Breast epithelium (tissue), 4 donors: Measurements from ENCODE around the gene NIPSNAP3A. TPM values are rescaled to one million over a fixed set of nuclear protein-coding genes. Genes with fewer than 3 reads are reported as not detected.

Experiments used
- DNase-seq, 2 donors: peaks; one replicate each; pipeline ENCODE4 v3.0.0-alpha.2; 2019; ENCODE audit warnings: low spot score in 2 of 2
- H3K27ac ChIP-seq, 2 donors: fragments of 200-600 bp; sonication (generic) in 1 of 2; one replicate each; pipeline ENCODE4 v1.5.1; 2016 to 2019; ENCODE audit warnings: mild to moderate bottlenecking in 1 of 2
- H3K27me3 ChIP-seq, 2 donors: fragments of 200-600 bp; sonication (generic) in 1 of 2; one replicate each; pipeline versions ENCODE4 v1.5.1 to v1.6.0; 2017 to 2019; ENCODE audit warnings: control low read depth in 1 of 2, mild to moderate bottlenecking in 1 of 2
- H3K36me3 ChIP-seq: fragments of 200-600 bp; one replicate; pipeline ENCODE4 v1.5.1; 2019
- H3K4me1 ChIP-seq, 2 donors: fragments of 200-600 bp; sonication (generic); one replicate each; pipeline ENCODE4 v1.5.1; 2016 to 2019; ENCODE audit warnings: control low read depth in 1 of 2
- H3K4me3 ChIP-seq, 3 donors: fragments of 200-600 bp; sonication (generic); 1 replicate in 2 of 3; 2 replicates in 1 of 3; pipeline ENCODE4 v1.5.1; 2016 to 2019; ENCODE audit warnings: mild to moderate bottlenecking in 3 of 3, moderate library complexity in 2 of 3
- H3K9me3 ChIP-seq, 2 donors: fragments of 200-600 bp; sonication (generic) in 1 of 2; one replicate each; pipeline ENCODE4 v1.5.1; 2016 to 2019; ENCODE audit warnings: control low read depth in 1 of 2
- POLR2A ChIP-seq: fragments of 450-650 bp; IDR thresholded peaks from one replicate; pipeline ENCODE4 v1.6.1; 2016; ENCODE audit warnings: antibody characterized with exemption, mild to moderate bottlenecking, moderate library complexity
- POLR2AphosphoS5 ChIP-seq, 3 donors: sonication (generic); formaldehyde crosslinking; IDR thresholded peaks; one replicate each; pipeline ENCODE4 v1.6.1; 2017; ENCODE audit warnings: antibody characterized with exemption in 3 of 3
- intact Hi-C: fragments of 100-400 bp; cut with DNase I; formaldehyde crosslinking; loops from one replicate; pipeline ENCODE4 v1.15.1; 2023; ENCODE audit warnings: low total_unique reads
- total RNA-seq, 3 donors: library from RNA; depleted of rRNA; stranded (reverse); fragments of >200 nt; gene quantifications; one replicate each; pipeline ENCODE4 v1.1.0, GENCODE V29; 2016
- TF ChIP-seq, protein P1 (sequence below), 3 donors: fragments of 450-650 bp; IDR thresholded peaks; one replicate each; pipeline ENCODE4 v1.5.1; 2016 to 2017; ENCODE audit warnings: antibody characterized with exemption in 3 of 3, mild to moderate bottlenecking in 3 of 3, moderate library complexity in 3 of 3

The NIPSNAP3A gene
- total RNA-seq, 3 donors from 2014 or later: 23.1 to 28.2 (median 26.6) TPM

DNA sequence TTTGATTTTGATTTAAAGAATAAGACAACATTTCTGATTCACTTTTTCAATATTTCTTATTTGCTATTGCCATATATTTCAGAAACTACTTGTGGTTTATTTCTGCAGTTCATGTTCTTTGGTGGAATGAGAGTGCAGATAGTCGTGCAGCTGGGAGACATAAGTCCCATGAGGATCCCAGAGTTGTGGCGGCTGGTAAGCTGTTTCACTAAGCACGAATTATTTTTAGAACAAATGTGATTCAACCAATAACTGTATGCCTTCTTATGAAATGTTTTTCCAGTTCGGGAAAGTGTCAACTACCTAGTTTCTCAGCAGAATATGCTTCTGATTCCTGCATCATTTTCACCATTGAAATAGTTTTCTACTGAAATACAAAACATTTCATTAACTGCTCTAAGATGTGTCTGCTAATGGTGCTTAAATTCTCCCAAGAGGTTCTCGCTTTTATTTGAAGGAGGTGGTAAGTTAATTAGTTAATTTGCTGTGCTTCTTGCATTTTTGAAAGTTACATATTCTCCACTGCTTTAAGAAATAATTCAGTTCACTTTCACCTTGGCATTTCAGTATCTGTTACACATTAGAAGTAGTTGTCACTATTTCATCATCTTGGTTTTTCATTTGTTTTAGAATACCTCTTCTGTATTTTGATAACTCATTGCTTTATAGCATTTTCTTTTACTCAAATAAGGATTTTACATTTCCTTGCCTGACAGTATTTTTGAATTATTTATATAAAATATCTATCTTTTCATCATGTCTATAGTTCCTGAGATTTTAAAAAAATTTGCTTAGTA, 25.4 kb downstream of the NIPSNAP3A start:
- H3K4me3 ChIP-seq: no peak overlapping the region
- no peak overlapping the region for H3K27ac ChIP-seq
- no peaks in the 10 kb centered on the region for H3K27me3 ChIP-seq
- no peaks in the 10 kb centered on the region for H3K4me1 ChIP-seq
- no peak for TF ChIP-seq POLR2AphosphoS5 (IDR thresholded peaks at IDR 0.05)
- TF ChIP-seq POLR2A: no peak
- TF ChIP-seq, protein P1, sequence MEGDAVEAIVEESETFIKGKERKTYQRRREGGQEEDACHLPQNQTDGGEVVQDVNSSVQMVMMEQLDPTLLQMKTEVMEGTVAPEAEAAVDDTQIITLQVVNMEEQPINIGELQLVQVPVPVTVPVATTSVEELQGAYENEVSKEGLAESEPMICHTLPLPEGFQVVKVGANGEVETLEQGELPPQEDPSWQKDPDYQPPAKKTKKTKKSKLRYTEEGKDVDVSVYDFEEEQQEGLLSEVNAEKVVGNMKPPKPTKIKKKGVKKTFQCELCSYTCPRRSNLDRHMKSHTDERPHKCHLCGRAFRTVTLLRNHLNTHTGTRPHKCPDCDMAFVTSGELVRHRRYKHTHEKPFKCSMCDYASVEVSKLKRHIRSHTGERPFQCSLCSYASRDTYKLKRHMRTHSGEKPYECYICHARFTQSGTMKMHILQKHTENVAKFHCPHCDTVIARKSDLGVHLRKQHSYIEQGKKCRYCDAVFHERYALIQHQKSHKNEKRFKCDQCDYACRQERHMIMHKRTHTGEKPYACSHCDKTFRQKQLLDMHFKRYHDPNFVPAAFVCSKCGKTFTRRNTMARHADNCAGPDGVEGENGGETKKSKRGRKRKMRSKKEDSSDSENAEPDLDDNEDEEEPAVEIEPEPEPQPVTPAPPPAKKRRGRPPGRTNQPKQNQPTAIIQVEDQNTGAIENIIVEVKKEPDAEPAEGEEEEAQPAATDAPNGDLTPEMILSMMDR (IDR thresholded peaks at IDR 0.05): no peak
- no peak for DNase-seq
- H3K9me3 ChIP-seq: no peaks in the 10 kb centered on the region
- intact Hi-C loops: no loop called here
- H3K36me3 ChIP-seq: no peaks in the 10 kb centered on the region

DNA sequence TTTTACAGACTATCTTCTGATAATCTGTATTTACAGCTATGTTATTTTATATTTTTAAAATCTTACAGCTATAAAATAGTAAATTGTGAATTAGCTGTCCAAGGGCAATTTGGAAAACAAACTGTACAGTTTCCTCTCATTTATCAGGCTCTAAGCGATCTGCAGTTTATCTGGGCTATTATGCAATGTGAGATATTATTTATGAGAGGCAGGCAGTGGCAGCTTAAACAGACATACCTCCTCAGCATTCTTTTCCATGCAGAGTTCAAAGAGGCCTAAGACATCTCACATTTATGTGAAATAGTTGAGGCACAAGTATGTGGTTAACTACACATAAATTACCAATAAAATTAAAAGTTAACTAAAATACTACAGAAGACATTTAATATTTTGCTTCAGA, 26.6 kb downstream of the NIPSNAP3A start:
- Histone ChIP-seq H3K4me1 (no peaks in the 10 kb centered on the region), H3K27me3 (no peaks in the 10 kb centered on the region), H3K36me3 (no peaks in the 10 kb centered on the region), H3K4me3 (no peak overlapping the region), H3K27ac (no peak overlapping the region), H3K9me3 (no peaks in the 10 kb centered on the region)
- intact Hi-C loops: no loop called here
- TF ChIP-seq POLR2AphosphoS5 (IDR thresholded peaks at IDR 0.05) (no peak), POLR2A (no peak)
- TF ChIP-seq, protein P1 (IDR thresholded peaks at IDR 0.05): no peak
- no peak for DNase-seq

DNA sequence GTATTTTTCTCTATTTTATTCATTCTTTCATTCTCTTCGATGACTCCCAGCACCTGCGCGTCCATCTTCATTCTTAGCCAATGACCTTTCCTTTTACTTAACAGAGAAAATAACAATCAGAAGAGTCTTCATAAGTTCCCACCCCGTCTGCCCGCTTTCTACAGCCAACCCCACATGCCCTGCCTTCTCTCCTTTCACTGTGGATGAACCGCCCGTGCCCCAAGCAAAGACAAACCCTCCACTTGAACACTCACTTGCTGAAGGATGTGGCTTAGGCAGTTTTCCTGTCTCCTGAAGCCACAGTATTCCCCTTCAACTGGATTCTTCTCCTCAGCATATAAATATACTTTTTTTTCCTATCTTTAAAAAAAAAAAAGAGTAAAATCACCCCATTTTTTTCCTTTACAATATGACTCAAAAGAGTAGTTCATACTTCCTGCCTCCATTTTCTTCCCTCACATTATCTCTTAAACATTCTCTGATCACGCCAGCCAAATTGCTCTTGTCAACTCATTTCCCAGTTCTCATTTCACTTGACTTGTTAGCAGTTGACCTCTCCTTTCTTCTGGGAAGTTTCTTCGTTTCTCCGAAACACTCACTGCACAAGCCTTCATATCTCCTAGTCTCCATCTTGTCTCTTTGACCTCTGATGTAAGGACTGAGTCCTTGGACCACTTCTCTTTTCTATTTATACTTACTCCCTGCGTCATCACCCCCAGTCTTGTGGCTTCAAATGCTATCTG, 27.5 kb downstream of the NIPSNAP3A start:
- intact Hi-C loops: no loop called here

DNA sequence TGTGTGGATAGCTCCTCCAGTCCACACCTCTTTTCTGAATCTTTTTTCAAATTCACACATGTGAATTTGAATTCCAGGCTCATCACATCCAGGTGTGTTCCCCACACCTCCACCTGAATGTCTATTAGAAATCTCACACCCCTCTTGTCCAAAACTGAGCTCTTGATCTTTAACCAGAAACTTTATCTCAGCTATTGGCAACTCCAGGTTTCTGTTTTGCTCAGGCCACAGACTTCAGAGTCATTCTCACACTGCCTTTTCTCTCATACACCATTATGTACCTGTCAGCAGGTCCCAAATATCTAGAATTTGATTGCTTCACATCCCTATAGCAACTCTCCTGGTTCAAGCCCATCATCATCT, 28.1 kb downstream of the NIPSNAP3A start:
- intact Hi-C loops: no loop called here
- no peaks in the 10 kb centered on the region for H3K36me3 ChIP-seq
- no peaks in the 10 kb centered on the region for H3K9me3 ChIP-seq
- no peaks in the 10 kb centered on the region for H3K27me3 ChIP-seq
- no peak for TF ChIP-seq POLR2AphosphoS5 (IDR thresholded peaks at IDR 0.05)
- no peak for TF ChIP-seq POLR2A
- TF ChIP-seq, protein P1 (IDR thresholded peaks at IDR 0.05): no peak
- H3K4me1 ChIP-seq: no peaks in the 10 kb centered on the region
- H3K4me3 ChIP-seq: no peak overlapping the region
- no peak for DNase-seq
- H3K27ac ChIP-seq: no peak overlapping the region

More for the DNA sequence above, 27.5 kb downstream of the NIPSNAP3A start:
- TF ChIP-seq, protein P1 (IDR thresholded peaks at IDR 0.05): no peak
- no peak for TF ChIP-seq POLR2AphosphoS5 (IDR thresholded peaks at IDR 0.05)
- TF ChIP-seq POLR2A: no peak
- Histone ChIP-seq H3K9me3 (no peaks in the 10 kb centered on the region), H3K36me3 (no peaks in the 10 kb centered on the region), H3K4me1 (no peaks in the 10 kb centered on the region), H3K27ac (no peak overlapping the region), H3K27me3 (no peaks in the 10 kb centered on the region), H3K4me3 (no peak overlapping the region)
- no peak for DNase-seq

GRCh38 chr9:104775976-104776375, 28.5 kb downstream of the NIPSNAP3A start:
- no peaks in the 10 kb centered on the region for H3K9me3 ChIP-seq
- no peaks in the 10 kb centered on the region for H3K4me1 ChIP-seq
- H3K27me3 ChIP-seq: no peaks in the 10 kb centered on the region
- no peak overlapping the region for H3K4me3 ChIP-seq
- no peak for DNase-seq
- no peaks in the 10 kb centered on the region for H3K36me3 ChIP-seq
- TF ChIP-seq POLR2A (no peak), POLR2AphosphoS5 (IDR thresholded peaks at IDR 0.05) (no peak)
- TF ChIP-seq, protein P1 (IDR thresholded peaks at IDR 0.05): no peak
- intact Hi-C loops: no loop called here
- H3K27ac ChIP-seq: no peak overlapping the region
